Vagina (tissue), 2 donors: ENCODE data around the gene SFTPD.
"Not testable (repeated sequence)": the region's sequence is repeated elsewhere in the genome, so short reads cannot be mapped to it uniquely, and the experiment has no call there.

ENCODE experiments used
- POLR2A ChIP-seq, 2 donors: fragments of 450-650 bp; IDR thresholded peaks; one replicate each; pipeline ENCODE4 v1.6.1; 2017; ENCODE audit warnings: antibody characterized with exemption in 2 of 2, mild to moderate bottlenecking in 2 of 2, moderate library complexity in 2 of 2
- POLR2AphosphoS5 ChIP-seq, 2 donors: sonication (generic); formaldehyde crosslinking; IDR thresholded peaks; one replicate each; pipeline ENCODE4 v1.9.0; 2017; ENCODE audit warnings: antibody characterized with exemption in 2 of 2, mild to moderate bottlenecking in 2 of 2, low read depth in 1 of 2; ENCODE audit not compliant: insufficient read depth in 1 of 2
- TF ChIP-seq, protein P1 (sequence below), 3 experiments: fragments of 450-650 bp in 2 of 3; fragments of 200-600 bp in 1 of 3; sonication (generic) in 1 of 3; IDR thresholded peaks; one replicate each; pipeline ENCODE4 v1.5.1; 2017 to 2019; ENCODE audit warnings: antibody characterized with exemption in 3 of 3, mild to moderate bottlenecking in 2 of 3, moderate library complexity in 2 of 3

DNA sequence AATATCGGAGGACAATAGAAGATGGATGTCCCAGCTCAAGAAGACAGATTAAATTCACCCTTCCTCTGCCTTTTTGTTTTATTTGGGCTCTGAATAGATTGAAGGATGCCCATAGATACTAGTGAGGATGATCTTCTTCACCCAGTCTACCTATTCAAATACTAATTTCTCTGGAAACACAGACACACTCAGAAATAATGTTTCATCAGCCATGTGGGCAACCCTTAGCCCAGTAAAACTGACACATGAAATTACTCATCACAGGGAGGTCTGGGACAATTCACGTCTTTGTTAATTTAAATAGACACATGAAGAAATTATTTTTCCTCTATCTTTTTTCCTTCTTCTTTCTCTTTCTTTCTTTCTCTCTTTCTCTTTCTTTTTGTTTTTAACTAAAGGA lies 33.1 kb downstream of the SFTPD start:
- TF ChIP-seq, protein P1, sequence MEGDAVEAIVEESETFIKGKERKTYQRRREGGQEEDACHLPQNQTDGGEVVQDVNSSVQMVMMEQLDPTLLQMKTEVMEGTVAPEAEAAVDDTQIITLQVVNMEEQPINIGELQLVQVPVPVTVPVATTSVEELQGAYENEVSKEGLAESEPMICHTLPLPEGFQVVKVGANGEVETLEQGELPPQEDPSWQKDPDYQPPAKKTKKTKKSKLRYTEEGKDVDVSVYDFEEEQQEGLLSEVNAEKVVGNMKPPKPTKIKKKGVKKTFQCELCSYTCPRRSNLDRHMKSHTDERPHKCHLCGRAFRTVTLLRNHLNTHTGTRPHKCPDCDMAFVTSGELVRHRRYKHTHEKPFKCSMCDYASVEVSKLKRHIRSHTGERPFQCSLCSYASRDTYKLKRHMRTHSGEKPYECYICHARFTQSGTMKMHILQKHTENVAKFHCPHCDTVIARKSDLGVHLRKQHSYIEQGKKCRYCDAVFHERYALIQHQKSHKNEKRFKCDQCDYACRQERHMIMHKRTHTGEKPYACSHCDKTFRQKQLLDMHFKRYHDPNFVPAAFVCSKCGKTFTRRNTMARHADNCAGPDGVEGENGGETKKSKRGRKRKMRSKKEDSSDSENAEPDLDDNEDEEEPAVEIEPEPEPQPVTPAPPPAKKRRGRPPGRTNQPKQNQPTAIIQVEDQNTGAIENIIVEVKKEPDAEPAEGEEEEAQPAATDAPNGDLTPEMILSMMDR (IDR thresholded peaks at IDR 0.05): not testable (repeated sequence)
- TF ChIP-seq POLR2AphosphoS5 (IDR thresholded peaks at IDR 0.05; ENCODE audit: insufficient read depth in 1 of 2, low read depth in 1 of 2); POLR2A (IDR thresholded peaks at IDR 0.05): not testable (repeated sequence)
